ENCODE results near the gene P4HB. TPM values are rescaled to one million over a fixed set of nuclear protein-coding genes. Genes with fewer than 3 reads are reported as not detected.

P4HB gene
- total RNA-seq, 4 donors from 2014 or later: 548 to 1,124 (median 681) TPM

DNA sequence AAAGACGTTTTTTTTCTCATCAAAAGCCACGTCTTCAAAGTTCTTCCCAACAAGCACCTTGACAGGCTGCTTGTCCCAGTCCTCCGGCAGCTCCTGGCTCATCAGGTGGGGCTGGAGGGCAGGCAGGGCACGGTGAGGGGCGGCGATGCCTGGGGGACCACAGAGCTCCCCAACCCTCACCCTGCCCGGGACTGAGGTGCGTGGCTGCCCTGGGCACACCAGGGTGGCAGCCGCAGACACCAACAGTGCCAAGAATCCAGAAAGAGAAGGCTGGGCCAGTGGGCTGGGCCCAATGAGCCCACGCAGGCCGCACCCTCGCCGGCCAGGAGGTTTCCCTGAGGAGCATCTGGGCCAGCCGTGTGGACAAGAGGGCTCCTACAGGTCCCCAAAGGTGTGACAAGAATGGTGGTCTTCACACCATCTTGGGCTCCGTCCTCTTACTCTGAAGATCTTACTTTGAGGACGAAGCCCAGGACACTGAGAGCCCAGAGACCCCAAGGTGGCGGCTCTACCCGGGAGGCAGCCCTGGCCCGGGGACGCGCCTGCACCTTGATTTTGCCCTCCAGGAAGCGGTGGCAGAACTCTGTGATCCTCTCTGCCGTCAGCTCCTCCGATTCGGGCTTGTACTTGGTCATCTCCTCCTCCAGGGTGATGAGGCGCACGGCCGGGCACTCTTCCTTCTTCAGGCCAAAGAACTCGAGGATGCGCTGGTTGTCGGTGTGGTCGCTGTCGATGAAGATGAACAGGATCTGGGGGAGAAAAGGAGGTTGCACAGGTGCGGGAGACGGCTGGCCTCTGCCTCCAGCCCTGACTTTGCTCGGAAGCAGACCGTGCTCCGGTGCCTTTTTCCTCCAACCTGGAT is 14.2 kb downstream of the P4HB start:
- 93 to 95% methylated on average over 20 to 28 of the region's 38 CpGs for WGBS, 2 donors
- Histone ChIP-seq H3K27me3 (no peaks in the 10 kb centered on the region), H3K27ac (no peak overlapping the region), H3K4me1 (no peaks in the 10 kb centered on the region), H3K36me3 (peaks cover 44 to 63% of the 10 kb centered on the region in 2 donors), H3K4me3 (replicated peaks in 1 of 3) (no peak overlapping the region), H3K9me3 (no peaks in the 10 kb centered on the region)
- no peak for TF ChIP-seq POLR2A (IDR thresholded peaks at IDR 0.05)
- TF ChIP-seq, protein P1, sequence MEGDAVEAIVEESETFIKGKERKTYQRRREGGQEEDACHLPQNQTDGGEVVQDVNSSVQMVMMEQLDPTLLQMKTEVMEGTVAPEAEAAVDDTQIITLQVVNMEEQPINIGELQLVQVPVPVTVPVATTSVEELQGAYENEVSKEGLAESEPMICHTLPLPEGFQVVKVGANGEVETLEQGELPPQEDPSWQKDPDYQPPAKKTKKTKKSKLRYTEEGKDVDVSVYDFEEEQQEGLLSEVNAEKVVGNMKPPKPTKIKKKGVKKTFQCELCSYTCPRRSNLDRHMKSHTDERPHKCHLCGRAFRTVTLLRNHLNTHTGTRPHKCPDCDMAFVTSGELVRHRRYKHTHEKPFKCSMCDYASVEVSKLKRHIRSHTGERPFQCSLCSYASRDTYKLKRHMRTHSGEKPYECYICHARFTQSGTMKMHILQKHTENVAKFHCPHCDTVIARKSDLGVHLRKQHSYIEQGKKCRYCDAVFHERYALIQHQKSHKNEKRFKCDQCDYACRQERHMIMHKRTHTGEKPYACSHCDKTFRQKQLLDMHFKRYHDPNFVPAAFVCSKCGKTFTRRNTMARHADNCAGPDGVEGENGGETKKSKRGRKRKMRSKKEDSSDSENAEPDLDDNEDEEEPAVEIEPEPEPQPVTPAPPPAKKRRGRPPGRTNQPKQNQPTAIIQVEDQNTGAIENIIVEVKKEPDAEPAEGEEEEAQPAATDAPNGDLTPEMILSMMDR (IDR thresholded peaks at IDR 0.05): no peak
- DNase-seq: no peak
- intact Hi-C loops (cut with DNase I): no loop called here

DNA sequence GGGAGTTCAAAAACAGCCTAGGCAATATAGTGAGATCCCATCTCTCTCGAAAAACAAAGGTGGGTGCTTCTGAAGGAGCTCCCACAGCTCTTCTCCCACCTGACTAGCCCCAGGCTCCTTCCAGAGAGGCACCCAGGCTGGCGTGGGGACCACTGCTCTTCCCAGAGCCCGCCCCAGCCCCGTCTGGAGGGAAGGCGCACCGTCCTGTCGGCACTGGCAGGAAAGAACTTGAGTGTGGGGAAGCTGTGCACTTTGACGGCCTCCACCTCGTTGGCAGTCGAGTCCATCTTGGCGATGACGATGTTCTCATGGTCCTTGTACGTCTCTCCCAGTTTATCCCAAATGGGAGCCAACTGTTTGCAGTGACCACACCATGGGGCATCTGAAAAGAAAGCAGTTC is 15.0 kb downstream of the P4HB start:
- Histone ChIP-seq H3K9me3 (no peaks in the 10 kb centered on the region), H3K4me3 (replicated peaks in 1 of 3) (no peak overlapping the region), H3K4me1 (no peaks in the 10 kb centered on the region), H3K27me3 (no peaks in the 10 kb centered on the region), H3K36me3 (peaks cover 44 to 63% of the 10 kb centered on the region in 2 donors), H3K27ac (no peak overlapping the region)
- TF ChIP-seq, protein P1 (IDR thresholded peaks at IDR 0.05): no peak
- no peak for TF ChIP-seq POLR2A (IDR thresholded peaks at IDR 0.05)
- intact Hi-C loops (cut with DNase I): no loop called here
- 95 to 98% methylated on average over 7 to 12 of the region's 13 CpGs for WGBS, 2 donors
- no peak for DNase-seq

DNA sequence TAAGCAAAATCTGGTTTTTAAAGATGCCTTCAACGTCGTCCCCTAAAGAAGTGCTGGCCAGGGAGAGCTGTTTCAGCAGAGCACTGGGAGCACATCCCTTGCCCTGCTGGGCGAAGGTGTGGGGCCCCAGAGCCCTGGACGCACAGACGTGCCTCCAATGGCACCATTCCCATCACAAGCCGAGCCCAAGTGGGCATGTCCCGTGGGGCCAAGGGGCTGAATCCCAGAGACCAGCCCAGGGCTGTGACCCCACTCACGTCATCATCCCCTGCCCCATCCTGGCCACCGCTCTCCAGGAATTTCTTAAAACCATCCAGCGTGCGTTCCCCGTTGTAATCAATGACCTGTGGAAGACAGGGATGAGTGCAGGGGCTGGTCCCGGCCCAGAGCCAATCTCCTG is 15.4 kb downstream of the P4HB start:
- Histone ChIP-seq H3K4me1 (no peaks in the 10 kb centered on the region), H3K4me3 (replicated peaks in 1 of 3) (no peak overlapping the region), H3K9me3 (no peaks in the 10 kb centered on the region), H3K27ac (no peak overlapping the region), H3K27me3 (no peaks in the 10 kb centered on the region), H3K36me3 (peaks cover 44 to 60% of the 10 kb centered on the region in 2 donors)
- TF ChIP-seq, protein P1 (IDR thresholded peaks at IDR 0.05): no peak
- TF ChIP-seq POLR2A (IDR thresholded peaks at IDR 0.05): no peak
- DNase-seq: no peak
- intact Hi-C loops (cut with DNase I): no loop called here
- WGBS, 2 donors: 84 to 93% methylated on average over 11 to 13 of the region's 13 CpGs

- Histone ChIP-seq H3K27me3 (no peaks in the 10 kb centered on the region), H3K27ac (no peak overlapping the region), H3K4me1 (no peaks in the 10 kb centered on the region), H3K36me3 (peaks cover 44 to 59% of the 10 kb centered on the region in 2 donors), H3K4me3 (replicated peaks in 1 of 3) (no peak overlapping the region), H3K9me3 (no peaks in the 10 kb centered on the region)
- WGBS, 2 donors: 95 to 97% methylated on average over 7 to 14 of the region's 14 CpGs
- TF ChIP-seq, protein P1 (IDR thresholded peaks at IDR 0.05): no peak
- TF ChIP-seq POLR2A (IDR thresholded peaks at IDR 0.05): no peak
- no peak for DNase-seq
- intact Hi-C loops (cut with DNase I): no loop called here
Measured at GRCh38 chr17:81844327-81844851, 15.9 kb downstream of the P4HB start.

DNA sequence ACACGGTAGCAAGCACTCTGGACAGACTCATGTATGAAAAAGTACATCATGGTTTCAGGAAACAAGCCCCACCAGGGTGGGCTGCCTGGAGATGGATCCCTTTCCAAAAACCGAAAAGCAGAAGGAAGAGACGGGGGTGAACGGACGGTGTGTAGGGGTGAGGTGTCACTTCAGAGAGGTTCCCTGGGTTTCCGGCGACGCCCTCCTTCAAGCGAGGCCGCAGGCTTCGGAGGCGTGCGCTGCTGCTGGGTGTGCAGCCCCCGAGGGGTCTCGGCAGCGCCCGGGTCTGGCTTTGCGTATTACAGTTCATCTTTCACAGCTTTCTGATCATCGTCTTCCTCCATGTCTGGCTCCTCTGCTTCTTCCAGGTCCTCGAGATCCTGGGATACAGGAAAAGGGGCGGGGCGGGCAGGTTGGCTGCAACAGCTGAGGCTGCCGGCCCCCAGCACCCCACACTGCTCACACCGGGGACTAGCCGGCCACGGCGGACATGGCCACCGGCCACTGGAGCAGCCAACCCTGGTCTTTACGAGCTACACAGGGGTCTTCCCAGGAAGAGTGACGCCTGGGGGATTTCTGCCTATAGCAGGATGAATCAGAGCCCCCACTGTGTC is 16.5 kb downstream of the P4HB start:
- Histone ChIP-seq H3K9me3 (no peaks in the 10 kb centered on the region), H3K27me3 (no peaks in the 10 kb centered on the region), H3K4me3 (replicated peaks in 1 of 3) (no peak overlapping the region), H3K36me3 (peaks cover 44 to 57% of the 10 kb centered on the region in 2 donors), H3K27ac (no peak overlapping the region), H3K4me1 (no peaks in the 10 kb centered on the region)
- TF ChIP-seq POLR2A (IDR thresholded peaks at IDR 0.05): no peak
- TF ChIP-seq, protein P1 (IDR thresholded peaks at IDR 0.05): no peak
- 91 to 92% methylated on average over 24 of the region's 30 CpGs for WGBS, 2 donors
- intact Hi-C loops (cut with DNase I): no loop called here
- no peak for DNase-seq
